K562 (cell line): ENCODE measurements around the gene NDUFAB1. TPM values are rescaled to one million over a fixed set of nuclear protein-coding genes. Genes with fewer than 3 reads are reported as not detected.
A peak's percentile ranks its signal among the peaks of the same experiment; 100 is the strongest.

Experiments
- ELF2 ChIP-seq: fragments of 250-450 bp; sonication (Bioruptor Pico); IDR thresholded peaks from 2 replicates; pipeline ENCODE4 v1.5.0; 2021; ENCODE audit warnings: mild to moderate bottlenecking
- FOXK1 ChIP-seq: sonication (generic); formaldehyde crosslinking; IDR thresholded peaks from 2 replicates; pipeline ENCODE4 v1.8.0; 2022; ENCODE audit warnings: missing genetic modification reagents, mild to moderate bottlenecking, borderline replicate concordance
- MYNN ChIP-seq, 2 experiments: sonication (generic); formaldehyde crosslinking in 1 of 2; IDR thresholded peaks; 2 replicates each; pipeline versions ENCODE4 v1.5.0 to v1.6.1; 2016 to 2020; ENCODE audit warnings: antibody characterized with exemption in 1 of 2, missing genetic modification reagents in 1 of 2
- RREB1 ChIP-seq: fragments of 250-450 bp; sonication (Bioruptor Pico); IDR thresholded peaks from 2 replicates; pipeline ENCODE4 v1.4.0; 2020
- SP1 ChIP-seq: sonication (generic); formaldehyde crosslinking; IDR thresholded peaks from 2 replicates; pipeline ENCODE4 v1.8.1; 2022; ENCODE audit warnings: mild to moderate bottlenecking, missing genetic modification reagents
- ZBTB40 ChIP-seq, 2 experiments: fragments of 450-650 bp in 1 of 2; sonication (generic) in 1 of 2; formaldehyde crosslinking in 1 of 2; IDR thresholded peaks; 2 replicates each; pipeline versions ENCODE4 v1.7.1 to v1.9.0; 2016 to 2022; ENCODE audit warnings: inconsistent platforms in 1 of 2, mild to moderate bottlenecking in 1 of 2, missing genetic modification reagents in 1 of 2
- polyA plus RNA-seq, 8 experiments: library from polyadenylated mRNA; depleted of rRNA in 4 of 8; stranded (reverse) in 5 of 8; unstranded in 3 of 8; fragments of >200 nt; fragmentation: Nextera tagmentation in 2 of 8; fragmentation: Illumina TruSeq in 1 of 8; extraction: Ambion mirVana in 2 of 8; extraction: Trizol in 1 of 8; gene quantifications; 2 replicates each; pipeline versions ENCODE4 v1.2.1 to v1.2.3, GENCODE V29; 2011 to 2014; ENCODE audit warnings: inconsistent platforms in 1 of 8, missing spikeins in 1 of 8
- total RNA-seq, 7 experiments: library from RNA; depleted of rRNA in 6 of 7; stranded (reverse); fragments of >200 nt in 6 of 7; fragmentation: Illumina TruSeq in 2 of 7; extraction: Trizol in 2 of 7; gene quantifications; 2 replicates each; pipeline versions ENCODE4 v1.2.1 to v1.2.3, GENCODE V29; 2011 to 2021; ENCODE audit warnings: low replicate concordance in 1 of 7

Gene NDUFAB1
- total and polyA plus RNA-seq, 9 of the 15 experiments (the other 6 are each of a cell fraction or from before 2014, with no cell fraction given), result 123 to 481 (median 238) TPM

- peak; percentile 91 for TF ChIP-seq ZBTB40 (IDR thresholded peaks at IDR 0.05)
- TF ChIP-seq ZBTB40 (CRISPR knock-in tag; IDR thresholded peaks at IDR 0.05), result no peak
- TF ChIP-seq MYNN (IDR thresholded peaks at IDR 0.05), result peak; percentile 57; the same call in 1 of the 2 replicates
- TF ChIP-seq MYNN (CRISPR knock-in tag; IDR thresholded peaks at IDR 0.05), result no peak
- peak; percentile 100 for TF ChIP-seq SP1 (CRISPR knock-in tag)
- 0 out of 2 replicates have a peak, but pooled peaks have one; percentile 10 for TF ChIP-seq ELF2 (CRISPR knock-in tag)
- peak; percentile 69; the same call in 1 of the 2 replicates for TF ChIP-seq FOXK1 (CRISPR knock-in tag)
- peak; percentile 90 for TF ChIP-seq RREB1 (CRISPR knock-in tag)
These were observed 39.0 kb downstream of the NDUFAB1 start, which contains the start of the genes EARS2 and UBFD1 (continued) for GRCh38 chr16:23556881-23557778.
